ENCODE measurements around the gene SIAH3.

The SIAH3 gene

DNA sequence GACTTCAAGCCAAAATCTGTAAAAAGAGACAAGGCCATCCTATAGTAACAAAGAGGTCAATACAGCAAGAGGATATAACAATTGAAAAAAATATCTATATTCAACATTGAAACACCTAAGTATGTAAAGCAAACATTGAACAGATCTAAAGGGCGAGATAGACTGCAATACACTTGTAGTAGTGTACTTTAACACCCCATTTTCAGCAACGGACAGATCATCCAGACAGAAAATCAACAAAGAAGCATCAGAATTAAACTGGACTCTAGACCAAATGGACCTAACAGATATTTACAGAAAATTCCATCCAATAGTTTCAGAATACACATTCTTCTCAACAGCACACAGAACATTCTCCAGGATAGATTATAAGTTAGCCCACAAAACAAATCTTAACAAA, 28.7 kb upstream of the SIAH3 start:
- Histone ChIP-seq H3K36me3 (ENCODE audit: control insufficient read depth in 2 of 2, insufficient read depth in 1 of 2, low read length in 2 of 2) (no peaks in the 10 kb centered on the region), H3K27ac (ENCODE audit: extremely low read depth, low read depth, low read length) (no peak overlapping the region), H3K9me3 (ENCODE audit: control insufficient read depth, insufficient read depth, low read depth, low read length) (no peaks in the 10 kb centered on the region), H3K4me1 (ENCODE audit: control insufficient read depth, insufficient read depth, low read length) (no peaks in the 10 kb centered on the region), H3K4me3 (ENCODE audit: low read depth, low read length) (no peak overlapping the region)
- TF ChIP-seq ZNF624 (tag by site-specific recombination; IDR thresholded peaks at IDR 0.05) (no peak), ZNF785 (tag by site-specific recombination; IDR thresholded peaks at IDR 0.05) (no peak), ZEB2 (tag by site-specific recombination; IDR thresholded peaks at IDR 0.05) (no peak), KLF10 (tag by site-specific recombination; IDR thresholded peaks at IDR 0.05) (no peak), ZNF560 (tag by site-specific recombination; IDR thresholded peaks at IDR 0.05; ENCODE audit: borderline replicate concordance) (no peak), ZNF654 (tag by site-specific recombination; IDR thresholded peaks at IDR 0.05; ENCODE audit: low read depth) (no peak), ZNF248 (tag by site-specific recombination; IDR thresholded peaks at IDR 0.05) (no peak), ZNF174 (tag by site-specific recombination; IDR thresholded peaks at IDR 0.05) (no peak), ZNF521 (tag by site-specific recombination; IDR thresholded peaks at IDR 0.05) (no peak), ZNF341 (tag by site-specific recombination; IDR thresholded peaks at IDR 0.05; ENCODE audit: low read depth) (no peak), ZNF133 (tag by site-specific recombination; IDR thresholded peaks at IDR 0.05) (no peak), ZFP3 (tag by site-specific recombination; IDR thresholded peaks at IDR 0.05; ENCODE audit: low read depth) (no peak), ZNF404 (tag by site-specific recombination; IDR thresholded peaks at IDR 0.05) (no peak), ZNF473 (tag by site-specific recombination; IDR thresholded peaks at IDR 0.05) (no peak), ZNF266 (tag by site-specific recombination; IDR thresholded peaks at IDR 0.05; ENCODE audit: low read depth) (no peak), ZNF138 (tag by site-specific recombination; IDR thresholded peaks at IDR 0.05; ENCODE audit: borderline replicate concordance) (no peak)
- TF ChIP-seq, protein P1, sequence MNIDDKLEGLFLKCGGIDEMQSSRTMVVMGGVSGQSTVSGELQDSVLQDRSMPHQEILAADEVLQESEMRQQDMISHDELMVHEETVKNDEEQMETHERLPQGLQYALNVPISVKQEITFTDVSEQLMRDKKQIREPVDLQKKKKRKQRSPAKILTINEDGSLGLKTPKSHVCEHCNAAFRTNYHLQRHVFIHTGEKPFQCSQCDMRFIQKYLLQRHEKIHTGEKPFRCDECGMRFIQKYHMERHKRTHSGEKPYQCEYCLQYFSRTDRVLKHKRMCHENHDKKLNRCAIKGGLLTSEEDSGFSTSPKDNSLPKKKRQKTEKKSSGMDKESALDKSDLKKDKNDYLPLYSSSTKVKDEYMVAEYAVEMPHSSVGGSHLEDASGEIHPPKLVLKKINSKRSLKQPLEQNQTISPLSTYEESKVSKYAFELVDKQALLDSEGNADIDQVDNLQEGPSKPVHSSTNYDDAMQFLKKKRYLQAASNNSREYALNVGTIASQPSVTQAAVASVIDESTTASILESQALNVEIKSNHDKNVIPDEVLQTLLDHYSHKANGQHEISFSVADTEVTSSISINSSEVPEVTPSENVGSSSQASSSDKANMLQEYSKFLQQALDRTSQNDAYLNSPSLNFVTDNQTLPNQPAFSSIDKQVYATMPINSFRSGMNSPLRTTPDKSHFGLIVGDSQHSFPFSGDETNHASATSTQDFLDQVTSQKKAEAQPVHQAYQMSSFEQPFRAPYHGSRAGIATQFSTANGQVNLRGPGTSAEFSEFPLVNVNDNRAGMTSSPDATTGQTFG (tag by site-specific recombination; IDR thresholded peaks at IDR 0.05; ENCODE audit: borderline replicate concordance), result no peak
- TF ChIP-seq, protein P2, sequence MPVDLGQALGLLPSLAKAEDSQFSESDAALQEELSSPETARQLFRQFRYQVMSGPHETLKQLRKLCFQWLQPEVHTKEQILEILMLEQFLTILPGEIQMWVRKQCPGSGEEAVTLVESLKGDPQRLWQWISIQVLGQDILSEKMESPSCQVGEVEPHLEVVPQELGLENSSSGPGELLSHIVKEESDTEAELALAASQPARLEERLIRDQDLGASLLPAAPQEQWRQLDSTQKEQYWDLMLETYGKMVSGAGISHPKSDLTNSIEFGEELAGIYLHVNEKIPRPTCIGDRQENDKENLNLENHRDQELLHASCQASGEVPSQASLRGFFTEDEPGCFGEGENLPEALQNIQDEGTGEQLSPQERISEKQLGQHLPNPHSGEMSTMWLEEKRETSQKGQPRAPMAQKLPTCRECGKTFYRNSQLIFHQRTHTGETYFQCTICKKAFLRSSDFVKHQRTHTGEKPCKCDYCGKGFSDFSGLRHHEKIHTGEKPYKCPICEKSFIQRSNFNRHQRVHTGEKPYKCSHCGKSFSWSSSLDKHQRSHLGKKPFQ (tag by site-specific recombination; IDR thresholded peaks at IDR 0.05), result no peak
- TF ChIP-seq, protein P3, sequence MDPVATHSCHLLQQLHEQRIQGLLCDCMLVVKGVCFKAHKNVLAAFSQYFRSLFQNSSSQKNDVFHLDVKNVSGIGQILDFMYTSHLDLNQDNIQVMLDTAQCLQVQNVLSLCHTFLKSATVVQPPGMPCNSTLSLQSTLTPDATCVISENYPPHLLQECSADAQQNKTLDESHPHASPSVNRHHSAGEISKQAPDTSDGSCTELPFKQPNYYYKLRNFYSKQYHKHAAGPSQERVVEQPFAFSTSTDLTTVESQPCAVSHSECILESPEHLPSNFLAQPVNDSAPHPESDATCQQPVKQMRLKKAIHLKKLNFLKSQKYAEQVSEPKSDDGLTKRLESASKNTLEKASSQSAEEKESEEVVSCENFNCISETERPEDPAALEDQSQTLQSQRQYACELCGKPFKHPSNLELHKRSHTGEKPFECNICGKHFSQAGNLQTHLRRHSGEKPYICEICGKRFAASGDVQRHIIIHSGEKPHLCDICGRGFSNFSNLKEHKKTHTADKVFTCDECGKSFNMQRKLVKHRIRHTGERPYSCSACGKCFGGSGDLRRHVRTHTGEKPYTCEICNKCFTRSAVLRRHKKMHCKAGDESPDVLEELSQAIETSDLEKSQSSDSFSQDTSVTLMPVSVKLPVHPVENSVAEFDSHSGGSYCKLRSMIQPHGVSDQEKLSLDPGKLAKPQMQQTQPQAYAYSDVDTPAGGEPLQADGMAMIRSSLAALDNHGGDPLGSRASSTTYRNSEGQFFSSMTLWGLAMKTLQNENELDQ (tag by site-specific recombination; IDR thresholded peaks at IDR 0.05; ENCODE audit: low read depth), result no peak
- POLR2A ChIA-PET, result no interaction called here
- CTCF ChIA-PET, result interaction anchor here (0.7 to 1.6 kb wide), 2 partner anchors 73 to 75 kb away, joined by 3 to 4 read pairs; no protein-coding TSS in a partner anchor

DNA sequence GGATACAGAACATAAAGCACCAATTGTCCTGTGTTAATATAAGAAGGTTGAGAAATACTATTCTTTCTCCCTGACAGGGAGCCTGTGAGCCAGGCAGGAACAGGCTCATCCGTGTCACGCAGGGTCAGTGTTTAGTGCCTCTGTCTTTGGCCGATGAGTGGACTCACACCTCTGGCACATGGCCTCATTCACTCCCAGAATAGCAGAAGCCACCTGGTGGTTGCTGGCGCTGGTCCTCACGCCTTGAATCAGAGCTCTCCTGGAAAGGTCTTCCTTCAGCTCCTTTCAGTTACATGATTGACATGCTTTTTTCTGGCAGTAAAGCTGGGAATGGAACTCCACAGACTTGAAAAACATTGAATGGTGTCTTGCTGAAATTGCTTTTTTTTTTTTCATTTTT, 28.1 kb upstream of the SIAH3 start:
- ChIA-PET CTCF (interaction anchor here (0.7 to 1.6 kb wide), 3 partner anchors 72 to 75 kb away, joined by 3 to 4 read pairs (median 3); no protein-coding TSS in a partner anchor), POLR2A (no interaction called here)
- no peak overlapping the region for H3K4me3 ChIP-seq (ENCODE audit: low read depth, low read length)
- no peaks in the 10 kb centered on the region for H3K36me3 ChIP-seq (ENCODE audit: control insufficient read depth in 2 of 2, insufficient read depth in 1 of 2, low read length in 2 of 2)
- no peaks in the 10 kb centered on the region for H3K9me3 ChIP-seq (ENCODE audit: control insufficient read depth, insufficient read depth, low read depth, low read length)
- H3K27ac ChIP-seq (ENCODE audit: extremely low read depth, low read depth, low read length), result no peak overlapping the region
- no peaks in the 10 kb centered on the region for H3K4me1 ChIP-seq (ENCODE audit: control insufficient read depth, insufficient read depth, low read length)
- no peak for TF ChIP-seq ZBTB1 (tag by site-specific recombination; IDR thresholded peaks at IDR 0.05)
- TF ChIP-seq ZNF157 (tag by site-specific recombination; IDR thresholded peaks at IDR 0.05), result no peak
- TF ChIP-seq SETDB1 (IDR thresholded peaks at IDR 0.05; ENCODE audit: insufficient read length, low read length), result no peak
- TF ChIP-seq, protein P4, sequence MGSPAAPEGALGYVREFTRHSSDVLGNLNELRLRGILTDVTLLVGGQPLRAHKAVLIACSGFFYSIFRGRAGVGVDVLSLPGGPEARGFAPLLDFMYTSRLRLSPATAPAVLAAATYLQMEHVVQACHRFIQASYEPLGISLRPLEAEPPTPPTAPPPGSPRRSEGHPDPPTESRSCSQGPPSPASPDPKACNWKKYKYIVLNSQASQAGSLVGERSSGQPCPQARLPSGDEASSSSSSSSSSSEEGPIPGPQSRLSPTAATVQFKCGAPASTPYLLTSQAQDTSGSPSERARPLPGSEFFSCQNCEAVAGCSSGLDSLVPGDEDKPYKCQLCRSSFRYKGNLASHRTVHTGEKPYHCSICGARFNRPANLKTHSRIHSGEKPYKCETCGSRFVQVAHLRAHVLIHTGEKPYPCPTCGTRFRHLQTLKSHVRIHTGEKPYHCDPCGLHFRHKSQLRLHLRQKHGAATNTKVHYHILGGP (tag by site-specific recombination; IDR thresholded peaks at IDR 0.05), result no peak
- TF ChIP-seq ZNF23 (tag by site-specific recombination; IDR thresholded peaks at IDR 0.05; ENCODE audit: borderline replicate concordance), result no peak
- TF ChIP-seq PRDM1 (tag by site-specific recombination; IDR thresholded peaks at IDR 0.05), result no peak
- TF ChIP-seq, protein P2 (tag by site-specific recombination; IDR thresholded peaks at IDR 0.05), result no peak
- no peak for TF ChIP-seq SALL2 (tag by site-specific recombination; IDR thresholded peaks at IDR 0.05; ENCODE audit: borderline replicate concordance)
- no peak for TF ChIP-seq ZFP69B (tag by site-specific recombination; IDR thresholded peaks at IDR 0.05)
- no peak for TF ChIP-seq ZNF785 (tag by site-specific recombination; IDR thresholded peaks at IDR 0.05)
